Left ventricle myocardium inferior (tissue), 1 donor: ENCODE results near the gene RRM1. TPM values are rescaled to one million over a fixed set of nuclear protein-coding genes. Genes with fewer than 3 reads are reported as not detected.

Experiments
- DNase-seq: peaks from one replicate; pipeline ENCODE4 v3.0.0-alpha.2; 2020
- H3K27ac ChIP-seq: fragments of 200-600 bp; replicated peaks from 2 replicates; pipeline ENCODE4 v1.8.0; 2021
- H3K27me3 ChIP-seq: fragments of 200-600 bp; 2 replicates; pipeline ENCODE4 v1.8.0; 2021; ENCODE audit warnings: low read depth
- H3K36me3 ChIP-seq: fragments of 200-600 bp; 2 replicates; pipeline ENCODE4 v1.8.0; 2021
- H3K4me1 ChIP-seq: fragments of 200-600 bp; 2 replicates; pipeline ENCODE4 v1.8.0; 2021
- H3K4me3 ChIP-seq: fragments of 200-600 bp; 2 replicates; pipeline ENCODE4 v1.8.0; 2021; ENCODE audit warnings: mild to moderate bottlenecking, moderate library complexity
- H3K9me3 ChIP-seq: fragments of 200-600 bp; replicated peaks from 2 replicates; pipeline ENCODE4 v1.8.0; 2021
- intact Hi-C: fragments of 100-400 bp; cut with micrococcal nuclease; formaldehyde crosslinking; loops from one replicate; pipeline ENCODE4 v1.11.0; 2022
- total RNA-seq: library from RNA; stranded (reverse); fragmentation: NEBNext Ultra II Directional; extraction: Animal tissue kit (Norgen Biotek cat#: 25700); gene quantifications from one replicate; pipeline ENCODE4 v1.2.1, GENCODE V29; 2021
- TF ChIP-seq, protein P1 (sequence below): fragments of 200-600 bp; IDR thresholded peaks from 2 replicates; pipeline ENCODE4 v1.8.0; 2021; ENCODE audit warnings: antibody characterized with exemption, mild to moderate bottlenecking, borderline replicate concordance
- donor health status: DM: no; HTN: yes; CAD: no; lungs with severe emphysema.

The RRM1 gene
- total RNA-seq, 1 donor from 2014 or later: 28.5 TPM

GRCh38 chr11:4083198-4083597 lies 11.4 kb upstream of the RRM1 start:
- no peaks in the 10 kb centered on the region for H3K4me1 ChIP-seq
- H3K4me3 ChIP-seq: no peak overlapping the region
- no peak overlapping the region for H3K27ac ChIP-seq
- DNase-seq: no peak
- no peaks in the 10 kb centered on the region for H3K27me3 ChIP-seq
- intact Hi-C loops: no loop called here
- peaks cover 53% of the 10 kb centered on the region for H3K36me3 ChIP-seq
- TF ChIP-seq, protein P1, sequence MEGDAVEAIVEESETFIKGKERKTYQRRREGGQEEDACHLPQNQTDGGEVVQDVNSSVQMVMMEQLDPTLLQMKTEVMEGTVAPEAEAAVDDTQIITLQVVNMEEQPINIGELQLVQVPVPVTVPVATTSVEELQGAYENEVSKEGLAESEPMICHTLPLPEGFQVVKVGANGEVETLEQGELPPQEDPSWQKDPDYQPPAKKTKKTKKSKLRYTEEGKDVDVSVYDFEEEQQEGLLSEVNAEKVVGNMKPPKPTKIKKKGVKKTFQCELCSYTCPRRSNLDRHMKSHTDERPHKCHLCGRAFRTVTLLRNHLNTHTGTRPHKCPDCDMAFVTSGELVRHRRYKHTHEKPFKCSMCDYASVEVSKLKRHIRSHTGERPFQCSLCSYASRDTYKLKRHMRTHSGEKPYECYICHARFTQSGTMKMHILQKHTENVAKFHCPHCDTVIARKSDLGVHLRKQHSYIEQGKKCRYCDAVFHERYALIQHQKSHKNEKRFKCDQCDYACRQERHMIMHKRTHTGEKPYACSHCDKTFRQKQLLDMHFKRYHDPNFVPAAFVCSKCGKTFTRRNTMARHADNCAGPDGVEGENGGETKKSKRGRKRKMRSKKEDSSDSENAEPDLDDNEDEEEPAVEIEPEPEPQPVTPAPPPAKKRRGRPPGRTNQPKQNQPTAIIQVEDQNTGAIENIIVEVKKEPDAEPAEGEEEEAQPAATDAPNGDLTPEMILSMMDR: no peak
- no peaks in the 10 kb centered on the region for H3K9me3 ChIP-seq

- H3K9me3 ChIP-seq: no peaks in the 10 kb centered on the region
- no peaks in the 10 kb centered on the region for H3K27me3 ChIP-seq
- H3K27ac ChIP-seq: no peak overlapping the region
- intact Hi-C loops: no loop called here
- H3K4me1 ChIP-seq: no peaks in the 10 kb centered on the region
- peaks cover 56% of the 10 kb centered on the region for H3K36me3 ChIP-seq
- DNase-seq: no peak
- H3K4me3 ChIP-seq: no peak overlapping the region
- TF ChIP-seq, protein P1: no peak
Observed at GRCh38 chr11:4084406-4085125, 10.0 kb upstream of the RRM1 start.

DNA sequence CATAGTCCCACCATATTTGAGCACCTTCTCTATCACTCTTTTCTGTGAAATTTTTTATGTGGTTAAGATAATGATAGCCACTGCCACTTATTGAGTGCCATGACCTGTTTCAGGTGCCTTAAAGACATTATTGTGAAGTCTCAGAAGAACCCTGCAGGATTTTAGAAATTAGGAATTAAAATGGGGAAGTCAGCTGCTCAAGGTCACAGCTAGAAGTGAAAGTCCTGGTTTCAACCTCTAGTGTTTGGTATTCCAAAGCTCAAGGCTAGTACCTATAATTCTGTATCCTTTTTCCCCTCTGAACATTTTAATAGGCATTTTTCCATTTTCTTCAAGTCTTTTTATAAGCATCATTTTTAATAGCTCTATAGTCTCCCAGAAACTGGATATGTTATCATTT lies 9.0 kb upstream of the RRM1 start:
- intact Hi-C loops: no loop called here
- TF ChIP-seq, protein P1: no peak
- no peak overlapping the region for H3K27ac ChIP-seq
- H3K9me3 ChIP-seq: no peaks in the 10 kb centered on the region
- H3K4me3 ChIP-seq: no peak overlapping the region
- peaks cover 56% of the 10 kb centered on the region for H3K36me3 ChIP-seq
- no peak for DNase-seq
- no peaks in the 10 kb centered on the region for H3K4me1 ChIP-seq
- H3K27me3 ChIP-seq: no peaks in the 10 kb centered on the region

GRCh38 chr11:4086575-4087353 lies 7.8 kb upstream of the RRM1 start:
- Histone ChIP-seq H3K4me3 (no peak overlapping the region), H3K27me3 (no peaks in the 10 kb centered on the region), H3K4me1 (no peaks in the 10 kb centered on the region), H3K27ac (no peak overlapping the region), H3K9me3 (no peaks in the 10 kb centered on the region), H3K36me3 (peaks cover 51% of the 10 kb centered on the region)
- TF ChIP-seq, protein P1: no peak
- no peak for DNase-seq
- intact Hi-C loops: no loop called here

GRCh38 chr11:4087551-4087950 lies 7.0 kb upstream of the RRM1 start:
- no peak overlapping the region for H3K27ac ChIP-seq
- peaks cover 45% of the 10 kb centered on the region for H3K36me3 ChIP-seq
- no peaks in the 10 kb centered on the region for H3K27me3 ChIP-seq
- no peaks in the 10 kb centered on the region for H3K9me3 ChIP-seq
- DNase-seq: no peak
- no peaks in the 10 kb centered on the region for H3K4me1 ChIP-seq
- no peak overlapping the region for H3K4me3 ChIP-seq
- intact Hi-C loops: no loop called here
- TF ChIP-seq, protein P1: no peak
